Chondrocyte (in vitro differentiated cells): ENCODE measurements around the gene MYO18B. TPM values are rescaled to one million over a fixed set of nuclear protein-coding genes. Genes with fewer than 3 reads are reported as not detected.

ENCODE experiments used
- DNase-seq: peaks from one replicate; pipeline ENCODE4 v3.0.0; 2021; ENCODE audit warnings: mixed read lengths, low spot score
- H3K27ac Mint-ChIP-seq: one replicate; pipeline ENCODE4 v1.8.0; 2021; ENCODE audit warnings: mild to moderate bottlenecking, moderate library complexity, mixed read lengths; ENCODE audit not compliant: unreplicated experiment
- H3K27me3 Mint-ChIP-seq: 2 replicates; pipeline ENCODE4 v1.8.0; 2021; ENCODE audit warnings: low read depth, mixed read lengths
- H3K36me3 Mint-ChIP-seq: 2 replicates; pipeline ENCODE4 v1.8.0; 2021; ENCODE audit warnings: low read depth, mixed read lengths
- H3K4me1 Mint-ChIP-seq: 2 replicates; pipeline ENCODE4 v1.8.0; 2021; ENCODE audit warnings: low read depth, mild to moderate bottlenecking, mixed read lengths
- H3K4me3 Mint-ChIP-seq: one replicate; pipeline ENCODE4 v1.8.0; 2021; ENCODE audit warnings: mild to moderate bottlenecking, moderate library complexity, mixed read lengths; ENCODE audit not compliant: unreplicated experiment
- H3K9me3 Mint-ChIP-seq: 2 replicates; pipeline ENCODE4 v1.8.0; 2021; ENCODE audit warnings: low read depth, mixed read lengths
- CTCF ChIP-seq: fragments of 200-600 bp; sonication (generic); IDR thresholded peaks from 2 replicates; pipeline ENCODE4 v1.5.0; 2021; ENCODE audit warnings: antibody characterized with exemption, mild to moderate bottlenecking, moderate library complexity
- total RNA-seq: library from RNA; stranded (reverse); gene quantifications from 3 replicates; pipeline ENCODE4 v1.2.1, GENCODE V29; 2021

The MYO18B gene
- total RNA-seq, 1 donor from 2014 or later = 0.20 TPM

GRCh38 chr22:25987948-25988347, 246.0 kb downstream of the MYO18B start:
- Mint-ChIP-seq H3K36me3 (no peaks in the 10 kb centered on the region), H3K9me3 (no peaks in the 10 kb centered on the region), H3K4me1 (no peaks in the 10 kb centered on the region), H3K27me3 (peaks cover 14% of the 10 kb centered on the region), H3K4me3 (no peak overlapping the region), H3K27ac (no peak overlapping the region)
- no peak for DNase-seq
- TF ChIP-seq CTCF = no peak

DNA sequence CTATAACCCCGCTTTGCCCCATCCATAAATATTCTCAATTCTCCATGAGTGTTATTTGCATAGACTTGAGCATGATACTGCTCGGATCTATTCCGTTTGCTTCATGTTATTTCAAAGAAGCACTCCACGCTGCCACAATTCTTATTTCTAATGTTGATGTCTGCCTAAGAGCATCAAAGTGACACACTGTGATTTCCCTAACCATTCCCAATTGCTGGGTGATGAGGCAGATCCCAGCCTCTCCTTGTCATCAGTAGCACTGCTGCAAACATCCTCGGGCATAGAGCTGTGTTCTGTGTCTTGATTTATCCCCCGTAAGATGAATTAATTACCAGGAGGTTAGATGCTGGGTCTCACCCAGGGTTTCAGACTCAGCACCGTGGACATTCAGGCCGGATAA, 249.0 kb downstream of the MYO18B start:
- Mint-ChIP-seq H3K4me3 (no peak overlapping the region), H3K36me3 (no peaks in the 10 kb centered on the region), H3K4me1 (no peaks in the 10 kb centered on the region), H3K27me3 (peaks cover 8% of the 10 kb centered on the region), H3K27ac (no peak overlapping the region), H3K9me3 (no peaks in the 10 kb centered on the region)
- DNase-seq = no peak
- TF ChIP-seq CTCF = no peak

DNA sequence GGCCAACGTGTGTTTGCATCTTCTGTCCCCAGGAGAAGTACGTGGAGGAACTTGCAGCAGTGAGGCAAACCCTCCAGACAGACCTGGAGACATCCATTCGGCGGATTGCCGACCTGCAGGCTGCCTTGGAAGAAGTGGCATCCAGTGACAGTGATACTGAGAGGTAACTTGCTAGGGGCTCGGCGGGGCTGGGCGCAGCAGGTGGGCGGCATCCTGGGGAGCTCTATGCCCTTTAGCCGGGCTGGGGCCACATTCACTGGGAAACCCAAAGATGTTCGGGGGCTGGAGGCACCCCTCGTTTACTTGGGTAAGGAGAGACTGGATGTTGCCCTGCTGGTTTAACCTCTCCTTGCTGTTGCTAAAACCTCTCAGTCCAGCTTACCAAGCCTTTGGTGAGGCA, 250.3 kb downstream of the MYO18B start:
- no peaks in the 10 kb centered on the region for H3K4me1 Mint-ChIP-seq
- H3K9me3 Mint-ChIP-seq = no peaks in the 10 kb centered on the region
- peaks cover 3% of the 10 kb centered on the region for H3K27me3 Mint-ChIP-seq
- DNase-seq = no peak
- TF ChIP-seq CTCF = no peak
- no peak overlapping the region for H3K27ac Mint-ChIP-seq
- H3K36me3 Mint-ChIP-seq = no peaks in the 10 kb centered on the region
- H3K4me3 Mint-ChIP-seq = no peak overlapping the region

DNA sequence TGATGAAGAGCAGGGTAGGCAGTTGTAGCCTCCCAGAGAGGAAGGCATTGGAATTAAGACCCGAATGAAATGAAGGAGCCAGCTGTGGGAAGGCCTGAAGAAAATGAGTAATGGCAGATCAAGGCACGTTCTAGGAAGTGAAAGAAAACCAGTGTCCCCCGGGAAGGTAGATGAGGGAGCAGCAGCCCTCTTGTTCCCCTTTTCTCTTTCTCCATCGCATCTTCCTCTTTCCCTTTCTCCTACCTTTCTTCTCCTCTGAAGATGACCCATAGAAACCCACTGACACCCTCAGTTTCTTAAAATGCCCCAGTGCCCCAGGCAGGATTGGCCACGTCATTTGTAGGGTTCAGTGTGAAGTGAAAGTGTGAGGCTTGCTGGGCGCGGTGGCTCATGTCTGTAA, 254.7 kb downstream of the MYO18B start:
- no peak for DNase-seq
- no peaks in the 10 kb centered on the region for H3K9me3 Mint-ChIP-seq
- no peak for TF ChIP-seq CTCF
- peaks cover 4% of the 10 kb centered on the region for H3K27me3 Mint-ChIP-seq
- H3K27ac Mint-ChIP-seq = no peak overlapping the region
- H3K36me3 Mint-ChIP-seq = no peaks in the 10 kb centered on the region
- no peaks in the 10 kb centered on the region for H3K4me1 Mint-ChIP-seq
- no peak overlapping the region for H3K4me3 Mint-ChIP-seq

DNA sequence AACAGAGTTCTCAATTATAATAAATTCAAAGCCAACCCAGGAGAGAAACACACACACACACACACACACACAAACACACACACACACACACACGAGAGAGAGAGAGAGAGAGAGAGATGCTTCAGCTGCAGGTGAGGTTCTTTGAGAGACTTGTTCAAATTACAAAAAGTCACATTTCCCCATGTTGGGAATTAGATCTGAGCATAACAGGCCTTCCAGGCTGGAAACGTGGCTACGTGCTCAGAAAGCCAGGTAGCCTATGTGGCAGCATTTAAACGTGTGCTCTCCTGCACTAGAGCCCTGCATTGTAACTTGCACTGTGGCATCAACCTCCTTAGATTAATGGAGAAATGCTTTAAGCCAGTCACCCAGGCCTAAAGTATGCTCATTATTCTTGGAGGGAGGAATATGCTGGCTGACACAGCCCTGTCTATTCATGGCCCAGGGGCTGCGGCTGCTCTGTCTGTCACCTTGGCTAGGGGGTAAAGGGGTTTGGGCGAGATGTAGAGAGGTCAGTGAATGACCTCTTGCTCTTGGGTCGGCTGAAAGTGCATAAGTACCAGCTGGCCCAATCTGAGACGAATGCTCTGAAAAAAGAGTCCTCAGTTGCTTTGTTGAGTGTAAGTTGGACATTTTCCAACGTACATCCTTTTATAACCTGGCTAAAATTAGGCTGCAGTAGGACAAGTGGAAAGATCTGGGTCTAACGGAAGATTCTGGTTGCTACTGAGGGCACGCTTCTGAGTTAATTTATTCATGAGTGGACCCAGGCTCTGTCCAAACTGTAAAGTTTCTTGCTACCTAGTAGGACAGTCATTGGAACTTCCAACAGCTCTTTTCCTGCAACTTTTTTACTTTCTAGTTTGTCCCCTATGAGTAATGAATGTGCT, 256.1 kb downstream of the MYO18B start:
- peaks cover 4% of the 10 kb centered on the region for H3K27me3 Mint-ChIP-seq
- H3K9me3 Mint-ChIP-seq = no peaks in the 10 kb centered on the region
- H3K4me1 Mint-ChIP-seq = no peaks in the 10 kb centered on the region
- no peak for TF ChIP-seq CTCF
- DNase-seq = no peak
- H3K4me3 Mint-ChIP-seq = no peak overlapping the region
- H3K27ac Mint-ChIP-seq = no peak overlapping the region
- H3K36me3 Mint-ChIP-seq = no peaks in the 10 kb centered on the region
